GM21619 (cell line): ENCODE measurements around the gene RBFOX1.

ENCODE experiments used
- ATAC-seq: cut with Tn5 transposase; IDR thresholded peaks from one replicate; pipeline ENCODE4 v1.9.1; 2021; ENCODE audit not compliant: unreplicated experiment

Gene RBFOX1

GRCh38 chr16:7590934-7591333, 258.3 kb downstream of the RBFOX1 start:
- ATAC-seq: no peak

- no peak for ATAC-seq
Measured at GRCh38 chr16:7596308-7596707, 263.7 kb downstream of the RBFOX1 start.

DNA sequence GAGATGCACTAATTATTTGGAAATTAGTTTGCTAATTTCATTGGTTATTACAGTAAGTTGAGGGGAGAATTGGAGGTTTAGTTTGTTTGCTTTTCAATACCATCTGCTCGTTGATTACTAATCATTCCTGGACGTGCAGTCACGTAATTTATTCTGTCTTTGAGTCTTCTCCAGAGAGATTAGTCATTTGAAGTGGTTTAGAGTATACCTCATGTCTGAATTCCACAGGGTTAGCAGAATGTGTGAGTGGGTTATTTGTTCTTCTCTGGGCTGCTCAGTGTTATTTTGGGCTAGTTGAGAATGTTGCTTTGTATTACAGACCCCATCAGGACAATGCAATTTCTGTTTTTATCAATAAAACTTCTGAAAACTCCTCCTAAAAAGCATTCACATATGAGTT, 265.0 kb downstream of the RBFOX1 start:
- no peak for ATAC-seq

DNA sequence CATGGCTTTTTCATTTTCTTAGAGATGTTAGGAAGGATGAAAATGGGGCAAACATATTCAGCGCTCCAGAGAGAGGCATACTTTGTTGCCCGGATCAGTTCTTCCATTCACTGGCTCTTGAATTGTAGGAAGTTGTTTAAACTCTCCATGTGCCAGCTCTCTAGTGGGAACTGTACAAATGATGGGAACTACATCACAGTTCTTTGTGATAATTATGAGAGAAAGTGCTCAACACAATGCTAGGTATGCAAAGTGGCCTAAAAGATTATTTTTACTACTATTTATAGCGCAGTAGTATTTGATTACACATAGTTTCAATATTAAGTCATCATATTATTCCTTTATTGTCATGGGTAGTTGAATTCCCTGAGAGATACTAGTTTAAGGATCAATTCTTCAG, 268.5 kb downstream of the RBFOX1 start:
- no peak for ATAC-seq

DNA sequence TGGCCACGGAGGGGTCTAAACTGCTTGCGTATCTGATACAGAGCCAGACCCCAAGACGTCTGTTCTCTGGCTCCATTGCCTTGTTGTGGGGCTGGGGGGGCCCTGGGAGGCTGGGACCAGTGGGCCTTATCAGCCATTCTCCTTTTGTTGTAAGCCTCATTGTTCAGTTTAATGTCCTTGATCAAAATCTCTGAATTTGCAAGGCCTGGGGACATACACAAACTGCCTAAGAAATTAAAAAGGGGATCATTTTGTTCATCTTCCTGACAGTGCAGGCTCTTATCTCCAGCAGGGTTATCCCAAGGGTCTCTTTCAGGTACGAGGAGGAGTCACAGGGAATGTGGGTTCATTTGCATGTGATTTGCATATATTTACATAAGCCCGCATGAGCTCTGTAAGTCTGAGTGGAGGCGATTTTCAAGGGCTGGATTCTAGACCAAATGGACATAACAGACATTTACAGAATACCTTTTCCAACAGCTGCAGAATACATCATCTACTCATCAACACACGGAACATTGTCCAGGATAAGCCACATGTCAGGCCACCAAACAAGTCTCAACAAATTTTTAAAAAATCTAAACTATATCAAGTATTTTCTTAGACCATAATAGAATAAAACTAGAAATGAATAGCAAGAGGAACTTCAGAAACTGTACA, 269.8 kb downstream of the RBFOX1 start:
- ATAC-seq: no peak

GRCh38 chr16:7605812-7606211, 273.2 kb downstream of the RBFOX1 start:
- no peak for ATAC-seq

DNA sequence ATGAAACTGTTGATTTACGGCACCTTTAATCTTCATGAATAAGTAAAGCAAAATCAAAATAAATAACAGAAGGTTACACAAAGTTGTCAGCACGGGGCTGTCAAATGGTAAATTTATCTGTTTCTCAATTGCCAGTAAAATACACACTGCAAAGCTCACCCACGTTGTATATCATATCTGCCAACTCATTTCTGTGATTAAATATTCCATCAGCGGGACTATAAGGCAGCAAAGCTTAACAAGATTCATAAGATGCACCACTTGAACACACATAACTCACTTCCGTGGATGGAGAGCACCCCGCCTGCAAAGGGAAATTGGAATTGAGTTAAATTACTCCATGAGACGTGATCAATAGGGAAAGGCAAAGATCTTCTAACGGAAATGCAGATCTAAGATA, 280.0 kb downstream of the RBFOX1 start:
- ATAC-seq: no peak

GRCh38 chr16:7613518-7613917, 280.9 kb downstream of the RBFOX1 start:
- no peak for ATAC-seq

GRCh38 chr16:7614021-7614795, 281.6 kb downstream of the RBFOX1 start:
- ATAC-seq: no peak

DNA sequence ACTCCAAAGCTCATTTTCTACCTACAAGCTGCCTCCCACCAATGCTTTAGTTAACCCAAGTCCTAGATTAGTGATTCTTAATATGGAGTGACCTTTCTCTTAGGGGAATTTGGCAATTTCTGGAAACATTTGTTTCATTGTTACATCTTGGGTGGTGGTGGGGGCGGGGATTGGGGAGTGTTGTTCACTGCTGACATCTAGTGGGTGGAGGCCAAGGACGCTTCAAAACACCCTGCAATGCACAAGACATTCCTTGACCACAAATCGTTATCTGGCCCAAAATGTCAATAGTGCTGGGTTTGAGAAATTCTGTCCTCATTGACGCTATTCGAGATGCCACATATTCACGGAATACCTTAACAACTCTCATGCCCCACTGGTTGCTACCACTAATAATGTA, 282.9 kb downstream of the RBFOX1 start:
- no peak for ATAC-seq

GRCh38 chr16:7624871-7625766, 292.5 kb downstream of the RBFOX1 start:
- ATAC-seq: no peak

- no peak for ATAC-seq
Measured at GRCh38 chr16:7628981-7629380, 296.3 kb downstream of the RBFOX1 start.

DNA sequence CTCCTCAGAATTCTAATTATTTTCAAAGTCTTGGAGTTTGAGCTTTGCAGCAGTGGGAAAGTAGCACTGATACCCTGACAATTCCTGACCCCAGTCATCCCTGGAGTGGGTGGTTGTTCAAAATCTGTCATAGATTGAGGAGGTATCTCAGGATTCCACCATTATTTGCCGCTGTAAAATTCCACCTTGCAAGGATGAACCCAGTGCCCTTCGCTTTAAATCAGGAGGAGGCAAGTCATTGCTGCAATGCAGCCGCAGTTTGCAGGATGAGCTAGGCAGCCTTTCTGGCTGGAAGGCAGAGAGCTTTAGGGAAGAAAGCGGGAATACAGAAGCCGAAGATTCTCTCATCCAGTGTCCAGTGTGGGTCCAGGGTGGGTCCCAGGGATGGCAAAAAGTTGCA, 296.9 kb downstream of the RBFOX1 start:
- no peak for ATAC-seq

GRCh38 chr16:7637446-7637845, 304.8 kb downstream of the RBFOX1 start:
- no peak for ATAC-seq

- no peak for ATAC-seq
Measured at GRCh38 chr16:7638306-7638705, 305.7 kb downstream of the RBFOX1 start.

- ATAC-seq: no peak
Measured at GRCh38 chr16:7640334-7640733, 307.7 kb downstream of the RBFOX1 start.

DNA sequence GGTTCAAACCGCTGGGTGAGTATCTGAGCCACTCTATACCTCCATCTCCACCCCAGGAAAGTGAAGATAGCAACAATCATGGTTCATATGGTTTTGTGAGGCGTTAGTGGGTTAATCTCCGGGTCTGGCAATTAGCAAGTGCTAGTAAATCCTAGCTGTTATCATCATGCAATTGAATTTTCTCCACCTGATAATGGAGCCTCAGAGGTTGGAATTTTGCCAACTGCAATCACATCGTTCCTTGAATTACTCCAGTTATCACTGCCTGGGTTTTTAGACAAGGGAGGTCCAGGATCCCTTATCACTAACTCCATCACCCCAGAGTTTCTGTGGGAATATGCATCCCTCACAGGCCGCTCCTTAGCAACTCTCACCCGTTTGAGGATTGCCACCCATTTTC, 311.5 kb downstream of the RBFOX1 start:
- no peak for ATAC-seq

DNA sequence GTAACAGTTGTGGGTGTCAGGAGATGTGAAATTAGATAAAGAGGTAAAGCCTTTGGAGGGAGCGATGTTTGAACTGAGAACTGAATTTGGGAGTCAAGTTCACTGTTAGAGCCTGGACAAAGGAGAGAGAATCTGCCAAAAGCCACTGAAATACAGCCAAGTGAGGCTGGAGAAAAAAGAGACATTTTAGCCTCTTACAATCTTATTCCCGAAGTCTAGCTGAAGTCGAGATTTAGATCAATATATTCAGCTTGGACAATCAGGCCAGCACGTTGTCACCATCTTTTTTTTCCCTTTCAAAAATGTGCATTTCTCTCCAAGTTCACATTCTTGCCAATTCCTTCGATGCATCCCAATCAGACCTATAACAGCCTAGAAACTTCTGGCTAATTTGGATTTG, 312.2 kb downstream of the RBFOX1 start:
- ATAC-seq: no peak

GRCh38 chr16:7646821-7647500, 314.3 kb downstream of the RBFOX1 start:
- ATAC-seq: no peak

DNA sequence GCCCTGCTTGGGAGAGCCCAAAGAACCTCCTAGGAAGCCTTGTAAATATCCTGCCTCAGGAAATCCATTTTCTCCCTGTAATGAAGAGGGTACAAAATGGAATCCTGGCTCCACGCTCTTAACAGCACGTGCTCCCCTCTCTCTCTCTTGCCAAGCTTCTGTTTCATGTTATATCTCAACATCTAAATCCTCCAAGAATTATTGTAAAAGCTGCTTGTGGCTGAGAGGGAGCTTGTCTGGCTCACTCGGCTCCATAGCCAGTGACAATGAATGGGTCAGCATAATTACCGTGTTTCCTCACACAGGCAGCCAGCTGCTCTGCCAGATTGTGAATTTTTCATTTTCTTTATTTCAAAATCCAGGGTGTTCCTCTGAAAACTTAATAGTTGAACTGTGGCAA, 317.8 kb downstream of the RBFOX1 start:
- ATAC-seq: no peak
